T-cell (primary cell): ENCODE data around the gene LRRFIP2. TPM values are rescaled to one million over a fixed set of nuclear protein-coding genes. Genes with fewer than 3 reads are reported as not detected.
A peak's percentile ranks its signal among the peaks of the same experiment; 100 is the strongest.

ENCODE experiments used
- ATAC-seq, 4 experiments: fragments of 200-7000 bp in 3 of 4; fragments of 150-1000 bp in 1 of 4; cut with Tn5 transposase; replicated peaks in 1 of 4; 1 replicate in 3 of 4; 2 replicates in 1 of 4; pipeline ENCODE4 v1.10.0; 2021; ENCODE audit warnings: moderate library complexity in 3 of 4, mild to moderate bottlenecking in 2 of 4, moderate number of reproducible peaks in 1 of 4
- CTCF ChIA-PET, 2 donors: fragments of 300-600 bp; sonication (Branson Sonifier 250); formaldehyde crosslinking; loops; one replicate each; lab custom pipeline; 2022; ENCODE audit warnings: antibody characterized with exemption in 2 of 2; lab: Charles Lee
- POLR2A ChIA-PET, 2 donors: fragments of 300-600 bp; sonication (Branson Sonifier 250); formaldehyde crosslinking; loops; one replicate each; lab custom pipeline; 2022; ENCODE audit warnings: antibody characterized with exemption in 2 of 2; lab: Charles Lee
- DNase-seq, 35 experiments: peaks; one replicate each; pipeline versions ENCODE4 v3.0.0 to v3.0.0-alpha.2; 2013 to 2023
- H3K27ac ChIP-seq: one replicate; pipeline ENCODE4 v1.5.1; 2013; ENCODE audit warnings: low read length
- H3K27me3 ChIP-seq, 2 experiments: replicated peaks in 1 of 2; 1 replicate in 1 of 2; 2 replicates in 1 of 2; pipeline versions ENCODE4 v1.6.1 to v1.7.0; 2013; ENCODE audit warnings: low read length in 1 of 2, mixed read lengths in 1 of 2; ENCODE audit not compliant: control insufficient read depth in 2 of 2, insufficient read depth in 2 of 2; ENCODE audit errors: extremely low read depth in 1 of 2
- H3K36me3 ChIP-seq, 2 donors: 1 replicate in 1 of 2; 2 replicates in 1 of 2; pipeline versions ENCODE4 v1.6.1 to v1.7.0; 2013; ENCODE audit warnings: low read length in 1 of 2; ENCODE audit not compliant: control insufficient read depth in 2 of 2, insufficient read depth in 1 of 2; ENCODE audit errors: extremely low read depth in 1 of 2
- H3K4me1 ChIP-seq, 2 experiments: 1 replicate in 1 of 2; 2 replicates in 1 of 2; pipeline versions ENCODE4 v1.6.1 to v1.7.0; 2013; ENCODE audit warnings: low read length in 2 of 2, mixed read lengths in 1 of 2; ENCODE audit not compliant: insufficient read depth in 2 of 2, control insufficient read depth in 1 of 2; ENCODE audit errors: extremely low read depth in 1 of 2
- H3K4me3 ChIP-seq, 2 donors: 1 replicate in 1 of 2; 2 replicates in 1 of 2; pipeline versions ENCODE4 v1.5.1 to v1.7.0; 2013; ENCODE audit warnings: mild to moderate bottlenecking in 2 of 2, low read length in 1 of 2, moderate library complexity in 1 of 2; ENCODE audit not compliant: control insufficient read depth in 1 of 2; ENCODE audit errors: extremely low read depth in 1 of 2
- H3K9me3 ChIP-seq: 2 replicates; pipeline ENCODE4 v1.7.0; 2013
- H3K27ac Mint-ChIP-seq, 2 donors: one replicate each; pipeline ENCODE4 v1.8.0; 2020 to 2021; ENCODE audit warnings: mild to moderate bottlenecking in 2 of 2, mixed read lengths in 2 of 2
- H3K27me3 Mint-ChIP-seq, 2 donors: one replicate each; pipeline ENCODE4 v1.8.0; 2021 to 2022; ENCODE audit warnings: mixed read lengths in 2 of 2
- H3K36me3 Mint-ChIP-seq: one replicate; pipeline ENCODE4 v1.8.0; 2021; ENCODE audit warnings: mixed read lengths
- H3K4me1 Mint-ChIP-seq, 3 donors: one replicate each; pipeline ENCODE4 v1.8.0; 2020 to 2022; ENCODE audit warnings: mixed read lengths in 3 of 3, mild to moderate bottlenecking in 1 of 3
- H3K4me3 Mint-ChIP-seq, 3 donors: one replicate each; pipeline ENCODE4 v1.8.0; 2020 to 2022; ENCODE audit warnings: mild to moderate bottlenecking in 3 of 3, mixed read lengths in 3 of 3, moderate library complexity in 3 of 3
- H3K9me3 Mint-ChIP-seq, 3 donors: one replicate each; pipeline ENCODE4 v1.8.0; 2020 to 2022; ENCODE audit warnings: mixed read lengths in 3 of 3
- WGBS: methylation state at CpG from one replicate; pipeline ENCODE4 v1.1.5; 2013; ENCODE audit warnings: missing lambda C conversion rate; ENCODE audit not compliant: insufficient coverage; 5-methylcytosine and 5-hydroxymethylcytosine counted together
- total RNA-seq, 35 experiments: library from RNA in 6 of 35; stranded (reverse) in 6 of 35; fragments of 120-200 nt in 1 of 35; gene quantifications; one replicate each; pipeline versions ENCODE4 v1.2.1 to v1.2.4 and lab custom pipeline; 2013 to 2026

Gene LRRFIP2
- total RNA-seq, 5 donors from 2014 or later (not counting 1 experiment from before 2014, with no cell fraction given), result 26.0 to 39.3 (median 32.9) TPM

DNA sequence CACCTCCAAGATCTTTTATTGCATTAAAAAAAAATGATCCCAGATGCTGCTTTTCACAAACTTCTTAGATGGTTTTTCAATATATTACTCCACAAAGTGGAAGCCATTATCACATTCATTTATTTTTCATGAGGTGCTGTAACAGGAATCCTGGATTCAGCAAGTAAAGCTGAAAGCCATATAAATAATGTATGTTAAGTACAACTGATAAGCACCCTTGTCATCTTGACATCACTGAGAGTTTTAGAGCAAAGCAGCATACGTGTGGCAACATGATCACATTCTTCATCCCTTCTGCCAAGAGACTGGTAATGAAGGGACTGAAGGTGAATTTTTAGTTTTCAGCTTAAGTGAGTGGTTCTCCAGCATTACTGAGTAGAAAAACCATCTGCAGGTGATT is 44.9 kb upstream of the LRRFIP2 start:
- Histone ChIP-seq H3K4me1 (peaks cover 12 to 48% of the 10 kb centered on the region in 2 experiments), H3K9me3 (no peaks in the 10 kb centered on the region), H3K27ac (peak overlapping the region; percentile 46), H3K4me3 (no peak overlapping the region), H3K27me3 (no peaks in the 10 kb centered on the region), H3K36me3 (no peaks in the 10 kb centered on the region)
- Mint-ChIP-seq H3K4me3 (no peak overlapping the region), H3K27me3 (no peaks in the 10 kb centered on the region), H3K27ac (peak overlapping the region in 1 of 2 donors; percentile 73), H3K9me3 (no peaks in the 10 kb centered on the region), H3K4me1 (peaks cover 19 to 61% (median 34%) of the 10 kb centered on the region in 3 donors), H3K36me3 (no peaks in the 10 kb centered on the region)
- no CpG with 5 or more reads among the region's 1 CpG for WGBS
- ATAC-seq (no peak), DNase-seq (no peak)
- ChIA-PET CTCF (interaction anchor here (0.5 to 1.2 kb wide), 4 partner anchors 28 to 484 kb away, joined by 3 to 10 read pairs (median 3); no protein-coding TSS in a partner anchor), POLR2A (interaction anchor here in 1 of 2 donors (0.6 kb wide), 1 partner anchor 97 kb away, joined by 4 read pairs; no protein-coding TSS in a partner anchor)

DNA sequence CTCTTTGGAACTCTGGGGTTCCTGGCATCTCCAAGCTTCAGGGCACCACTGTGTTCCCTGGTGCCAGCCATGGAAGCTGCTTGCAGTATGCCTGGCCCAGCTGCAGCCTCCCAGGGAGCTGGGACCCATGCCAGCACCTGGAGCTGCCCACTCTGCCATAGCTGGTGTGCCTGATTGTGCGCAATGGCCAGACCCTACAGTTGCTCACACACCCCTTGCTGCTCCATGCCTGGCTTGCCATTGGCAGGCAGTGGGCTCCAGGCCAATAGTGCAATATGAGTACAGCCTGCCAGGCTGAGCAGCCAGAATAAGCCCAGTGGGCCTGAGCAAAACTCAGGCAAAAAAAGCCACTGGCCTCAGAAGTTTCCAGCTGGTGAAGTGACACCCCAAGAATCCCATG is 43.8 kb upstream of the LRRFIP2 start:
- ATAC-seq, result no peak
- H3K27ac Mint-ChIP-seq, result peak overlapping the region; percentile 35 to 40
- Histone ChIP-seq H3K36me3 (no peaks in the 10 kb centered on the region), H3K9me3 (no peaks in the 10 kb centered on the region), H3K27me3 (no peaks in the 10 kb centered on the region), H3K4me3 (no peak overlapping the region), H3K27ac (peak overlapping the region; percentile 67), H3K4me1 (peaks cover 10 to 47% of the 10 kb centered on the region in 2 experiments)
- H3K4me1 Mint-ChIP-seq, result peaks cover 19 to 60% (median 31%) of the 10 kb centered on the region in 3 donors
- H3K4me3 Mint-ChIP-seq, result no peak overlapping the region
- no peak for DNase-seq
- WGBS, result 100% methylated on average over 1 of the region's 1 CpG
- POLR2A ChIA-PET, result no interaction called here
- H3K36me3 Mint-ChIP-seq, result no peaks in the 10 kb centered on the region
- no peaks in the 10 kb centered on the region for H3K9me3 Mint-ChIP-seq
- CTCF ChIA-PET, result interaction anchor here (0.6 to 2.9 kb wide), 4 partner anchors 33 to 1278 kb away, joined by 3 to 10 read pairs (median 4); partner anchors contain the start of gene EXOG (in 1 of the 2)
- no peaks in the 10 kb centered on the region for H3K27me3 Mint-ChIP-seq

GRCh38 chr3:37217098-37217849 is 42.9 kb upstream of the LRRFIP2 start:
- H3K9me3 ChIP-seq, result no peaks in the 10 kb centered on the region
- H3K27ac ChIP-seq, result peak overlapping the region; percentile 67
- H3K4me1 ChIP-seq, result peaks cover 9 to 41% of the 10 kb centered on the region in 2 experiments
- peak overlapping the region; percentile 5 to 41 (median 39) for H3K4me3 Mint-ChIP-seq
- POLR2A ChIA-PET, result no interaction called here
- peak overlapping the region; percentile 35 to 40 for H3K27ac Mint-ChIP-seq
- H3K36me3 Mint-ChIP-seq, result no peaks in the 10 kb centered on the region
- CTCF ChIA-PET, result interaction anchor here (0.6 to 2.9 kb wide), 6 partner anchors 28 to 1279 kb away, joined by 3 to 10 read pairs (median 4); partner anchors contain the start of gene EXOG (in 1 of the 2)
- H3K36me3 ChIP-seq, result no peaks in the 10 kb centered on the region
- ATAC-seq, result peak; percentile 71 to 82 (median 79)
- H3K9me3 Mint-ChIP-seq, result no peaks in the 10 kb centered on the region
- H3K4me3 ChIP-seq, result peak overlapping the region in 1 of 2 donors; percentile 4
- 66% methylated on average over 10 of the region's 10 CpGs for WGBS
- peak in 24 of 35 experiments; percentile 2 to 49 (median 30) for DNase-seq
- H3K4me1 Mint-ChIP-seq, result peaks cover 14 to 57% (median 29%) of the 10 kb centered on the region in 3 donors
- no peaks in the 10 kb centered on the region for H3K27me3 ChIP-seq
- no peaks in the 10 kb centered on the region for H3K27me3 Mint-ChIP-seq

GRCh38 chr3:37216597-37217097 is 42.3 kb upstream of the LRRFIP2 start:
- H3K27me3 ChIP-seq, result no peaks in the 10 kb centered on the region
- peaks cover 9 to 41% of the 10 kb centered on the region in 2 experiments for H3K4me1 ChIP-seq
- POLR2A ChIA-PET, result interaction anchor here in 1 of 2 donors (0.6 kb wide), 1 partner anchor 62 kb away, joined by 5 read pairs; no protein-coding TSS in a partner anchor
- peak overlapping the region; percentile 67 for H3K27ac ChIP-seq
- DNase-seq (peak in 1 of 35 experiments; percentile 65), ATAC-seq (peak; percentile 63 to 80 (median 75))
- Mint-ChIP-seq H3K36me3 (no peaks in the 10 kb centered on the region), H3K4me3 (peak overlapping the region in 2 of 3 donors; percentile 5 to 39), H3K4me1 (peaks cover 14 to 57% (median 29%) of the 10 kb centered on the region in 3 donors), H3K27ac (peak overlapping the region; percentile 35 to 40), H3K9me3 (no peaks in the 10 kb centered on the region), H3K27me3 (no peaks in the 10 kb centered on the region)
- no peaks in the 10 kb centered on the region for H3K36me3 ChIP-seq
- CTCF ChIA-PET, result interaction anchor here (0.5 to 2.9 kb wide), 5 partner anchors 24 to 192 kb away, joined by 3 to 10 read pairs (median 4); no protein-coding TSS in a partner anchor
- 17% methylated on average over 1 of the region's 3 CpGs for WGBS
- H3K9me3 ChIP-seq, result no peaks in the 10 kb centered on the region
- peak overlapping the region in 1 of 2 donors; percentile 4 for H3K4me3 ChIP-seq

GRCh38 chr3:37214076-37214475 is 39.7 kb upstream of the LRRFIP2 start:
- Mint-ChIP-seq H3K4me1 (peaks cover 14 to 43% (median 27%) of the 10 kb centered on the region in 3 donors), H3K27ac (peak overlapping the region in 1 of 2 donors; percentile 25), H3K27me3 (no peaks in the 10 kb centered on the region), H3K4me3 (no peak overlapping the region), H3K9me3 (no peaks in the 10 kb centered on the region), H3K36me3 (no peaks in the 10 kb centered on the region)
- H3K27me3 ChIP-seq, result no peaks in the 10 kb centered on the region
- peaks cover 9 to 35% of the 10 kb centered on the region in 2 experiments for H3K4me1 ChIP-seq
- H3K4me3 ChIP-seq, result no peak overlapping the region
- ChIA-PET POLR2A (interaction anchor here in 1 of 2 donors (0.6 kb wide), 1 partner anchor 122 kb away, joined by 3 read pairs; no protein-coding TSS in a partner anchor), CTCF (interaction anchor here (0.6 to 1.5 kb wide), 11 partner anchors 10 to 783 kb away, joined by 3 to 9 read pairs (median 5); partner anchors contain the start of genes EPM2AIP1 (in 1 of the 2) and MLH1 (in 1 of the 2))
- 86% methylated on average over 2 of the region's 3 CpGs for WGBS
- no peak overlapping the region for H3K27ac ChIP-seq
- H3K9me3 ChIP-seq, result no peaks in the 10 kb centered on the region
- no peak for ATAC-seq
- no peak for DNase-seq
- no peaks in the 10 kb centered on the region for H3K36me3 ChIP-seq

DNA sequence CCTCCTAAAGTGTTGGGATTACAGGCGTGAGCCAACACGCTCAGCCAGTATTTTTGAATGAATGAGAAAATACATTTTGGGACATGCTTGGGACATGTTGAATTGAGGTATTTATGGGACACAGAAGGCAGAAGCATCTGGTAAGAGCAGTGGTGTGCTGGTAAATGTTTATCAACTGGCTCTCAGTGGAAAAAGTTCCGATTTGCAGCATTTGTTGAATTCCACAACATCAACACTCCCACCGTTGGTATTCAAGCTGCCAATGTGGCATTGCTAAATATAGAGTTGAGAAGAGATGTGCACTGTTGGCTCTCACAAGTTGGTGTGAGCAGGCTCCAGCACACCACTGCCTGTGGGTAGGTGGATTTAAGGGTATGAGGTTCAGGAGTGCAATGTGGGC is 35.8 kb upstream of the LRRFIP2 start:
- Histone ChIP-seq H3K27me3 (no peaks in the 10 kb centered on the region), H3K27ac (no peak overlapping the region), H3K4me1 (no peaks in the 10 kb centered on the region), H3K9me3 (no peaks in the 10 kb centered on the region), H3K4me3 (no peak overlapping the region), H3K36me3 (no peaks in the 10 kb centered on the region)
- Mint-ChIP-seq H3K27me3 (no peaks in the 10 kb centered on the region), H3K9me3 (no peaks in the 10 kb centered on the region), H3K36me3 (no peaks in the 10 kb centered on the region), H3K27ac (no peak overlapping the region), H3K4me1 (peaks cover 0 to 10% (median 2%) of the 10 kb centered on the region in 3 donors), H3K4me3 (no peak overlapping the region)
- DNase-seq (no peak), ATAC-seq (no peak)
- ChIA-PET CTCF (no interaction called here), POLR2A (no interaction called here)
- WGBS, result 100% methylated on average over 2 of the region's 4 CpGs
